OCI-LY3 (cell line): ENCODE data around the gene ONECUT1.

Source experiments
- H2AFZ ChIP-seq: fragments of 200-600, 300-600 bp; shearing (Covaris generic); 2 replicates; pipeline ENCODE4 v1.6.0; 2014; ENCODE audit warnings: antibody characterized with exemption, low read depth, low read length
- H3K27ac ChIP-seq: fragments of 200-600, 300-600 bp; sonication (generic); 2 replicates; pipeline ENCODE4 v1.5.1; 2014; ENCODE audit warnings: mild to moderate bottlenecking, low read length, moderate library complexity, mixed read lengths
- H3K27me3 ChIP-seq: fragments of 200-600, 300-600 bp; sonication (generic); 2 replicates; pipeline ENCODE4 v1.6.1; 2014; ENCODE audit warnings: low read depth, low read length, mixed read lengths
- H3K36me3 ChIP-seq: fragments of 200-600, 300-600 bp; sonication (generic); replicated peaks from 2 replicates; pipeline ENCODE3; 2014; ENCODE audit warnings: low read depth, low read length, mixed read lengths
- H3K4me1 ChIP-seq: fragments of 300-600, 200-600 bp; sonication (generic); 2 replicates; pipeline ENCODE4 v1.6.1; 2014; ENCODE audit warnings: low read length, mixed read lengths
- H3K4me2 ChIP-seq: fragments of 200-600, 300-600 bp; sonication (generic); 2 replicates; pipeline ENCODE4 v1.6.1; 2014; ENCODE audit warnings: low read length, mixed read lengths
- H3K4me3 ChIP-seq: fragments of 300-600, 200-600 bp; sonication (generic); 2 replicates; pipeline ENCODE4 v1.5.1; 2014; ENCODE audit warnings: antibody characterized with exemption, mild to moderate bottlenecking, low read length, moderate library complexity
- H3K79me2 ChIP-seq: fragments of 300-600, 200-600 bp; shearing (Covaris generic); 2 replicates; pipeline ENCODE4 v1.6.1; 2014; ENCODE audit warnings: mild to moderate bottlenecking, low read length, mixed read lengths
- H3K9ac ChIP-seq: fragments of 300-600, 200-600 bp; shearing (Covaris generic); 2 replicates; pipeline ENCODE4 v1.6.0; 2014; ENCODE audit warnings: mild to moderate bottlenecking, low read length, moderate library complexity
- H3K9me3 ChIP-seq: fragments of 200-600, 300-600 bp; shearing (Covaris generic); 2 replicates; pipeline ENCODE4 v1.6.1; 2014; ENCODE audit warnings: low read length, mixed read lengths; ENCODE audit not compliant: insufficient read depth
- H4K20me1 ChIP-seq: fragments of 200-600, 300-600 bp; sonication (generic); 2 replicates; pipeline ENCODE4 v1.6.1; 2016; ENCODE audit warnings: low read length, mixed read lengths; ENCODE audit not compliant: insufficient read depth
- CTCF ChIP-seq: fragments of 200-600, 300-600 bp; sonication (generic); IDR thresholded peaks from 2 replicates; pipeline ENCODE4 v1.5.1; 2014; ENCODE audit warnings: antibody characterized with exemption, low read length, low read depth
- EZH2phosphoT487 ChIP-seq: fragments of 200-600 bp; shearing (Covaris generic); IDR thresholded peaks from 2 replicates; pipeline ENCODE4 v1.6.1; 2018; ENCODE audit warnings: antibody characterized with exemption, mixed run types, low read depth

Gene ONECUT1

GRCh38 chr15:52760562-52760961, 29.6 kb downstream of the ONECUT1 start:
- TF ChIP-seq EZH2phosphoT487 (no peak), CTCF (no peak)
- Histone ChIP-seq H2AFZ (no peak overlapping the region), H4K20me1 (no peaks in the 10 kb centered on the region), H3K9ac (no peak overlapping the region), H3K27me3 (peaks cover 14% of the 10 kb centered on the region), H3K27ac (no peak overlapping the region), H3K79me2 (no peaks in the 10 kb centered on the region), H3K4me3 (no peak overlapping the region), H3K9me3 (no peaks in the 10 kb centered on the region), H3K36me3 (no peaks in the 10 kb centered on the region), H3K4me2 (no peak overlapping the region), H3K4me1 (peaks cover 7% of the 10 kb centered on the region)

GRCh38 chr15:52759969-52760368, 30.2 kb downstream of the ONECUT1 start:
- no peaks in the 10 kb centered on the region for H3K36me3 ChIP-seq
- no peak overlapping the region for H3K9ac ChIP-seq
- H3K79me2 ChIP-seq, result no peaks in the 10 kb centered on the region
- no peak overlapping the region for H3K4me3 ChIP-seq
- H3K4me2 ChIP-seq, result no peak overlapping the region
- TF ChIP-seq EZH2phosphoT487 (no peak), CTCF (no peak)
- peaks cover 19% of the 10 kb centered on the region for H3K27me3 ChIP-seq
- no peak overlapping the region for H2AFZ ChIP-seq
- H3K4me1 ChIP-seq, result peaks cover 7% of the 10 kb centered on the region
- no peaks in the 10 kb centered on the region for H3K9me3 ChIP-seq
- H3K27ac ChIP-seq, result no peak overlapping the region
- no peaks in the 10 kb centered on the region for H4K20me1 ChIP-seq

- Histone ChIP-seq H3K4me1 (peaks cover 12% of the 10 kb centered on the region), H3K36me3 (no peaks in the 10 kb centered on the region), H4K20me1 (no peaks in the 10 kb centered on the region), H3K27me3 (peaks cover 30% of the 10 kb centered on the region), H3K9me3 (no peaks in the 10 kb centered on the region), H3K4me3 (no peak overlapping the region), H3K79me2 (no peaks in the 10 kb centered on the region), H3K4me2 (no peak overlapping the region), H2AFZ (no peak overlapping the region), H3K9ac (no peak overlapping the region), H3K27ac (no peak overlapping the region)
- TF ChIP-seq EZH2phosphoT487, result no peak
Measured at GRCh38 chr15:52757496-52757895, 32.6 kb downstream of the ONECUT1 start.

GRCh38 chr15:52751522-52751921, 38.6 kb downstream of the ONECUT1 start:
- Histone ChIP-seq H3K9ac (no peak overlapping the region), H3K4me3 (no peak overlapping the region), H2AFZ (no peak overlapping the region), H3K79me2 (no peaks in the 10 kb centered on the region), H4K20me1 (no peaks in the 10 kb centered on the region), H3K9me3 (no peaks in the 10 kb centered on the region), H3K4me2 (no peak overlapping the region), H3K27ac (no peak overlapping the region), H3K36me3 (no peaks in the 10 kb centered on the region), H3K27me3 (peaks cover 49% of the 10 kb centered on the region), H3K4me1 (peaks cover 22% of the 10 kb centered on the region)
- TF ChIP-seq CTCF, result no peak
- TF ChIP-seq EZH2phosphoT487, result no peak

GRCh38 chr15:52749258-52749657, 40.9 kb downstream of the ONECUT1 start:
- Histone ChIP-seq H4K20me1 (no peaks in the 10 kb centered on the region), H3K36me3 (no peaks in the 10 kb centered on the region), H3K4me1 (peaks cover 22% of the 10 kb centered on the region), H3K9ac (peak overlapping the region; percentile 44), H3K4me3 (peak overlapping the region; percentile 68), H3K27ac (no peak overlapping the region), H3K27me3 (peaks cover 37% of the 10 kb centered on the region), H3K79me2 (no peaks in the 10 kb centered on the region), H2AFZ (peak overlapping the region; percentile 55), H3K9me3 (no peaks in the 10 kb centered on the region), H3K4me2 (peak overlapping the region; percentile 91)
- TF ChIP-seq CTCF (no peak), EZH2phosphoT487 (no peak)
